ENCODE data around the gene PLEK.
"Not testable (repeated sequence)": the region's sequence is repeated elsewhere in the genome, so short reads cannot be mapped to it uniquely, and the experiment has no call there.

Gene PLEK

GRCh38 chr2:68365087-68365486 lies at the start of gene PLEK:
Gene PLEK (plus strand): TSS chr2:68365282. CDS start chr2:68365352, 70 bp downstream.
- DNase-seq (ENCODE audit: low read depth): no peak

GRCh38 chr2:68316111-68316510 lies 49.0 kb upstream of the PLEK start:
- DNase-seq (ENCODE audit: low read depth): no peak

DNA sequence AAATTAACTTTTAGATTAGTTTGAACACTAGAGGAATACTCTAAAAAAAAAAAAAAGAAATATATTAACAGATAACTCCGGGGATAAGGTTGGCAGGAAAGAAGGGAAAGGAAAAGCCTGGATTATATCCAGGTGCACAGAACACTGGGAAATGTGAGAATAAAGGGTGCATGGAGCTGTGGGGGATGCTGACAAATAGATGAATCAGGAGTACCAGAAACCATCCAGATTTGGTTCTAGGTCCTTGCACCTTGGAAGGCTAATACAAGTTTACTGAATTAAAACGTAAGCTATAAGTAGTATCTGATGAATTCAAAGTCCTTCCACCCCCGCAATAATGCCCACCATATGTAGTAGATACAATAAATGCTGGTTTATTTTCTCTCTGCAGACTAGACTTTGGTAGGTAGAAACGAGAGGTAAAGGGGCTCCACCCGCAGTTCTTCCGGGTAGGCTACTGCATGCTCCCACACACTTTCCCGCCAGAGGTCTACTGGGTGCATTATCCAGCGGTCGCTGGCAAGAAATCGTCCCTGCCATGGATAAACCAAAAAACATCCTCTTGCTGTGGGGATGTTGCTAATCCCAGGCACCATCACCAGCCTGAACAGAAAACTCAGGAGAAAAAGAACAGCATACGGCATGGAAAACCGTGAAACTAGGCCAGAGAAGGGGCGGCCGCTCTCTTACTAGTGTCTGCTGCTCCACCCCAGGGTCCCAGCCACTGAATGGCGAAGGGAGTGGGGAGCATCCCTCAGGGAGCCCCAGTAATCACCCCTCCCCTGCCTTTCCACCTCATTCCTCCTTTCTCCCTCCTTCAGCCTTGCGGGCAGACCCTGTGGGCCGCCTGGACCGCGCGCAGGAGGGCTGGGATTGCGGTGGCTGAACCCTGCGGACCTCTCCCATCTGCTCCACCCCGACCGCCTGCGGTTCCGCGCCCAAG lies 46.8 kb upstream of the PLEK start:
- no peak for DNase-seq (ENCODE audit: low read depth)

DNA sequence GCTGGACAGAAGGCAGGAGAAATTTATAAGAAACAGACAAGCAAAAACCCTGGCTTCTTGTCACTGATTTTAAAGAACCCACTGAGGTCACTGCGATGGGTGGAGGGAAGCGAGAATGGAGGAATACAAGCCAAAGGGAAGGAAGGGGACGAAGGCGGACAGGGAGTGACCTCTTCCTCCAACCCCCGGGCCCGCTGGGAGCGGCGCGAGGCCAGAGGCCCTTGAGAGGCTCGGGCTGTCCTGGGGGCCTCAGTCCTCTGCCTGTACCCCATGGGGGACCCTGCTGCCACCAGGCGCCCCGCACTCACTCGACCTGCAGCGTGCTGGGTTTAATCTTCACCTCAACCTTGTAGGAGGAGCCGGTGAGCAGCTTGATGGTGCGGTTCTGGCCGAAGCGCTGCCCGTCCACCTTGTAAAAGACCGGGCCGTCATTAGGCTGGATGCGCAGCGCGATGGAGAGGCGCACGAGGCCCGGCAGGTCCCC lies 46.1 kb upstream of the PLEK start:
- DNase-seq (ENCODE audit: low read depth): no peak

DNA sequence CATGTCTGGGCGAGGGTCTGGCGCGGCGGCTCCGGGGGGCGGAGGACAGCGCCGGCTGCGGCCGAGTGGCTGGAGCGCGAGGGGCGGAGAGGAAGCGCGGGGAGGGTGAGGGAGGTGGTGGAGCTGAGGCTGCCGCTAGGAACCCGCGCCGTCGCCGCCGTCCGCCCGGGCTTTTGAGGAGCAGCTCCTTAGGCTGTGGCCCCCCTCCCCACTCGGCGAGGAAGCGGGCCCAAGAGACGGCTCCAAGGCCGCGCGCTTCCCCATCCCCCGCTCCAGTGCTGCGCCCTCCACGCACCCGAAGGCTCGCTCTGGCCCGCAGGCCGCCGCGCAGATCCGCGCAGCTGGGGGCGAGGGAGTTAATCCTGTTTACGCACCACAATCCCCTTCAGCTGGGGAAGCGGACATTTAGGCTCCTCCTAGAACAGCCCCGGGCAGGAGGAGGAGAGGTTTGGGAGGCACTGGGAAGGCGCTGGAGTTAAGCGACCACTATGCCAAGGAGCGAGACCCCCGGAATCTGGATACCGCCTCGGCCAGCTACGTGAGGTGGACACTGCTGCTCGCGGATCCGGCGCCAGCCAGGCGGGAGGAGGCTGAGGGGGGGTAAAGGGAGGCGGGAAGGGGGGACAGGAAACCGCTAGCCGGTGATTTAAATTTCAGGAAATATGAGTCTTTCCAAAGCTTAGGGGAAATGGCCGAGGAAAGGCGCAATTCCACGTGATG lies 45.5 kb upstream of the PLEK start, which contains the start of gene CNRIP1:
Gene CNRIP1, minus strand, starts transcription at position 552 of the 720 bp plus-strand sequence. Its CDS starts 549 bp downstream, at position 3.
- DNase-seq (ENCODE audit: low read depth): no peak

GRCh38 chr2:68320118-68320641 lies 44.9 kb upstream of the PLEK start:
- no peak for DNase-seq (ENCODE audit: low read depth)

DNA sequence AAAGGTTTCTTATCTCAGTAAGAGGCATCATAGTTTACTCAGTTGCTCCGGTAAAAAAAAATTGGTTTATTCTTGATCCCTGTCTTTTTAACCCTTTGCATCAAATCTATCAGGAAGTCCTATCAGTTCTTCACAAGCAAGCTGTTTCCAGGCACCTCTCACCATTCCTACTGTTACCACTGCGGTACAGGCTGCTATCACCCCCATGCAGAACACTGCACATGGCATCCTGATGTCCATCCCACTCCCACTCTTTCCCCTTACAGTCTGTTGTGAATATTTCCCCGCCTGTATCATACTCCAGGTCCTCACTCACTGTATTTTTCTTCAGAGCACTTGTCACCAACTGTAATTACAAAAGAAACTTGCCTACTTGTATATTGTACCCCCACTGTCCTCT lies 40.0 kb upstream of the PLEK start:
- no peak for DNase-seq (ENCODE audit: low read depth)

DNA sequence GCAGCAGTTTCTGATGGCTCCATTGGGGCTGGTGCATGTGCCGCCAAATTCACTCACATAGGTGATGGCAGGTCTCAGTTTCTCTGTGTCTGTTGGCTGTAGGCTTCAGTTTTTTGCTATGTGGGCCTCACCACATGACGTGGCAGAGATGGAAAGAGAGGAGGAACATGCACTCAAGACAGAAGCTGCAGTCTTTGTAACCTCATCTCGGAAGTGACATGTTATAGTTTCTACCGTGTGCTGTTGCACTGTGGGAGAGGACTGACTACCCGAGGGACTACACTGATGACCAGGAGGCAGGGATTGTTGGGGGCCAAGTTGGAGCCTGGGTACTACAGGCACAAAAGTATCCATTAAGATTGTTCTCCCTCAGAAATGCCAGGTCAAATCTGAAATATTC lies 36.2 kb upstream of the PLEK start:
- no peak for DNase-seq (ENCODE audit: low read depth)

DNA sequence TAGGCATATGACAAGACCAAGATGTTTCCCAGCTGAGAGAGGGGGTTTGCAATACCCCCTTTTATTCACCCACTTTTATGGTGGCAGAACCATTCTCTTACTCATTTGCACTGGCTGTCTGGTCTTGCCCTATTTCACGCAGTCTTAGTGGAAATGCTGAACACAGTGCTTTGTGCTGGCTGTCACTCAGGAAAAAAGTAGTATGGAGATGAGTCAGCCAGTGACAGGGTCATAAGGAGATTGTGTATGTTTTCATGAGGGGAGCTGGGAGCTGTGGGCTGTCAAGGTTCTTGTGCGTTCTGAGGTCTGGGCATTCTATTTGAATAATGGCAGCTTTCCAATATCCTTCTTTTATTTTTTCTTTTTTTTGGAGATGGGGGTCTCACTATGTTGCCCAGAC lies 34.4 kb upstream of the PLEK start:
- DNase-seq (ENCODE audit: low read depth): no peak

GRCh38 chr2:68333009-68333408 lies 32.1 kb upstream of the PLEK start:
- no peak for DNase-seq (ENCODE audit: low read depth)

- DNase-seq (ENCODE audit: low read depth): no peak
These were observed 31.2 kb upstream of the PLEK start for GRCh38 chr2:68333931-68334330.

- DNase-seq (ENCODE audit: low read depth): no peak
These were observed 28.9 kb upstream of the PLEK start for GRCh38 chr2:68336192-68336591.

DNA sequence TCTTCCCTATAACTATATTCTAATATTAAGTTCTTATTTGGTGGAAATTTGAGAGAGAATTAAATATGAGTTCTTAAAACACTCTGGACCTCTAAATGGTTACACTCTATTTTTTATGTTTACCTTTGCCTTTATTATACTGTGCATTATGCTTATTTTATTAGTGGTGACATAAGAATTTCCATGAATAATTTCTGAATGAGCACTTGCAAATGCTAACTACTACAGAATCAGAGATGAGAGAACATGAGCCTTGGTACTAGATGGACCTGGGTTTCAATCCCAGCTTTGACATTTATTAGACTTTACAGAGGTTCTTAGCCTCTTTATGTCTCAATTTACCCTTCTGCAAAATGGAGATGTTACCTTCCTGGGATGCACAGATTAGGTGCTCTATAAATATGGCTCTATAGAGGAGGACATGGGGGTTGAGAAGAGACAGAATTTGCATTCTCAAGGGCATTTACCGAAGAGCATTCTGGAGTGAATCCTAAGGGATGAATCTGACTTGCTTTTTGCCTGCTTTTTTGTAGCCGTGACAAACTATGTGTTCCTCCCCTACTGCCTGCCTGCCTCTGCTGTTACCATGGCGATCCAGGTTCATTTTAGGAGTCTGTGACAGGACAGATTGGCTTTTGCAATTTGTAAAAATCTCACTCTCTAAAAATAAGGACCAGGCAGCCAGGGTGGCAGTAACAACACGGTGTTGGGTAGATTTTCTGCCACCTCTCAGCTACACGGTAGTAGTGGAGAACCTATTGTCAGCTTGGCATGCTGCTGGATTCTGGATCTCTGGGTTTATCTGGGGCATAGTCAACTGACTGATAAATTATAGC lies 24.6 kb upstream of the PLEK start:
- DNase-seq (ENCODE audit: low read depth): no peak

- DNase-seq (ENCODE audit: low read depth): no peak
These were observed 24.1 kb upstream of the PLEK start for GRCh38 chr2:68341062-68341329.

GRCh38 chr2:68341583-68341982 lies 23.5 kb upstream of the PLEK start:
- DNase-seq (ENCODE audit: low read depth): no peak

DNA sequence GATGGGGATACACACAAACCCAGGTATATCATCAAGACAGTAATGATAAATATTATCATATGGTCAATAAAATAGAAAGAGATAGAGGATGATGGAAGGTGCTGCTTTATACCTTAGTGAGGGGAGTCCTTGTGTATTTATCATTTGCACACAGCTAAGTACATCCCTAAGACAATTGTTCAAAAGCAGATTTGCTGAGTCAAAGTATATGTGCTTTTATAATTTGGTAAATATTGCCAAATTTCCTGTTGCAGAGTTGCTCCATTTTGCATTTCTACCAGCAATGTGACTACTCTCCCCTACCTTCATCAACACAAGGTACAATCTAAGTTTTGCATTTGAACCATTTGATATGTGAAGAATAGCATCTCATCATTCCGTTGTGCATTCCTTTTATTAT lies 22.6 kb upstream of the PLEK start:
- DNase-seq (ENCODE audit: low read depth): no peak

DNA sequence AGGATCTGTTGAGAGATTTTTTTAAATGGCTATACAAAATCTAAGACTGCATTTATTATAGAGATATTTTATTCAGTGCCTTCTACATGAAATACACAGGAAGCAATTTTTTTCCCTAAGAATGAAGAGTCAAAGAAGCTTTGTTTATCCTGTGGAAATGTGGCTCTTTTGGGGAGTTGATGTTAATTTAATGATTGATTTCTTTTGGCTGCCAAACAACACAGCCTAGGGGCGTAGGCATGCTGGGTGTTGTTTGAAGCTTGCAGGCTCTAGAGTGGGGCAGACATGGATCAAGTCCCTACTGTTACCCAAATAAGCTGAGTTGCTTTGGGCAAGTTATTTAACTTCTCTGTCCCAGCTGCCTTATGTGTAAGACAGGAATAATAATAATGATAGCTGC lies 21.1 kb upstream of the PLEK start:
- no peak for DNase-seq (ENCODE audit: low read depth)

- DNase-seq (ENCODE audit: low read depth): no peak
These were observed 19.8 kb upstream of the PLEK start for GRCh38 chr2:68345129-68345875.

- not testable (repeated sequence) for DNase-seq (ENCODE audit: low read depth)
These were observed 16.0 kb upstream of the PLEK start for GRCh38 chr2:68349091-68349490.

DNA sequence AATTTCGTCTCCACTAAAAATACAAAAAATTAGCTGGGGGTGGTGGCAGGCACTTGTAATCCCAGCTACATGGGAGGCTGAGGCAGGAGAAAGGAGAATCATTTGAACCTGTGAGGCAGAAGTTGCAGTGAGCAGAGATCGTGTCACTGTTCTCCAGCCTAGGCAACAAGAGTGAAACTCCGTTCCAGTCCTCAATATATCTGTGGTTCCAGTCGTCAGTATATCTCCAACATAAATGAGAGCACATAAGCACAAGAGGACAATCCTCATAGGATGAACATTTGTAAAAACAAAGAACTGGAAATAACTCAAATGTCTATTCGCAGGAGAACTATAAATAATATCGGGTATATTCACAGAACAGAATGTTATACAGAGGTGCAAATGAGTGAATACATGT lies 13.1 kb upstream of the PLEK start:
- no peak for DNase-seq (ENCODE audit: low read depth)

GRCh38 chr2:68352651-68353391 lies 12.3 kb upstream of the PLEK start:
- no peak for DNase-seq (ENCODE audit: low read depth)

All from activated T-cell treated with anti-CD3 and anti-CD28 coated beads for 24 hours (primary cell).